GM23338 (cell line): ENCODE results near the gene NADK.

Source experiments
- CTCF ChIP-seq, 2 experiments: fragments of 200-600 bp in 1 of 2; sonication (generic) in 1 of 2; conservative IDR thresholded peaks; 2 replicates each; pipeline versions ENCODE4 v1.5.1 to v1.6.1; 2016 to 2017; ENCODE audit warnings: antibody characterized with exemption in 2 of 2, low read depth in 2 of 2, mild to moderate bottlenecking in 2 of 2, moderate library complexity in 1 of 2
- EZH2 ChIP-seq: fragments of 200-600 bp; sonication (generic); IDR thresholded peaks from one replicate; pipeline ENCODE4 v1.8.0; 2017; ENCODE audit warnings: antibody characterized with exemption, mild to moderate bottlenecking, low read depth; ENCODE audit not compliant: unreplicated experiment
- POLR2AphosphoS5 ChIP-seq: IDR thresholded peaks from 2 replicates; pipeline ENCODE4 v1.6.1; 2016; ENCODE audit warnings: antibody characterized with exemption, low read depth
- STAT1 ChIP-seq: IDR thresholded peaks from one replicate; pipeline ENCODE4 v1.6.1; 2016; ENCODE audit warnings: antibody characterized with exemption; ENCODE audit not compliant: unreplicated experiment

GRCh38 chr1:1780598-1781525 is 2.6 kb upstream of the NADK start:
- TF ChIP-seq CTCF (conservative IDR thresholded peaks at IDR 0.05; ENCODE audit: low read depth in 2 of 2) (no peak), EZH2 (no peak), POLR2AphosphoS5 (no peak), STAT1 (no peak)
